ENCODE measurements around the gene SUPT3H. TPM values are rescaled to one million over a fixed set of nuclear protein-coding genes. Genes with fewer than 3 reads are reported as not detected.

The SUPT3H gene
- 1 to 10 TPM; 3.8 to 4.5 (median 4.1) TPM for total RNA-seq
- 3.1 TPM for polyA plus RNA-seq
- long read RNA-seq, donor 1, partial matches to known transcripts: 1 of 5 reads
- long read RNA-seq, donor 1, other reads (novel, unspliced or antisense): 4 of 5 reads
- long read RNA-seq, donor 2: 0 reads
- long read RNA-seq, donor 3, partial matches to known transcripts: 2 of 2 reads
- long read RNA-seq, donor 3, other reads (novel, unspliced or antisense): 0 of 2 reads
- long read RNA-seq, donor 4: 0 reads

DNA sequence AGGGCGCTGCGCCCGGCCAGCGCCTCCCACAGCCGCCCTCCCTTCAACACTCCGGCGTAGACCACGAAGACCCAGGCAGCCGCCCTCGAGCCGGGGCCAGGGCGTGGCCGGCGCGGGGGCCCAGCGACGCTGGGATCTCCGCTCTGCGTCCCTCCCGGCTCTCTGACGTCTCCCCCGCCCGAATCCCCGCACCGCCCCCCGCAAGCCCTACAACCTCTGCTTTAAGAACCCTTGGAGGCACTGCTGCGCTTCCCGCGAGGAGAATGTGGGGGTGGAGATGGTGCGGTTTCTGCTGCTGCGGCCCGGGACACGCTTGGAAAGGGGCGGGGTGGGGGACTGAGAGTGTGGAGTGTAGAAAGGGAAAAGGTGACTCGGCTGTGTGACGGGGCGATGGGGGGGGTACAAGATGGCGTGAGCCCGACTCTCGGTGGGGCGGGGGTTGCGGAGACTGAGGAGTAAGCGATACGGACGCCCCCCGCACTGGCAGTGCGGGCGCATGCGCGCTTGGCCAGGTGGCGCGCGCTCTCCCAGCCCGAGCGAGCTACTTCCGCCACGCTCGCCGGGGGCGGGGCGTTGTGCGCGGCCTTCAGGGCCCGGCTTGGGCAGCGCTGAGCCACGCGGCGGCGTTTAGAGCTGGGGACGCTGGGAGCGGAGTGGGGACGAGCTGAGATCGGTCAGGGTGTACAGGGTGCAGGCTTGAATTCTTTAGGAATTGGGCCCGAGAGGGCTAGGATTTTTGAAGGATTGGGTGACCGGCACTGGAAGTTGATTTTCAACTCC is at the start of gene SUPT3H:
Gene SUPT3H (minus strand): TSS at position 381 of the 780 bp plus-strand sequence.
- peak; percentile 95 to 97 (median 97) for DNase-seq
- Histone ChIP-seq H3K4me1 (ENCODE audit: control insufficient read depth, insufficient read depth, low read length) (no peaks in the 10 kb centered on the region), H3K27me3 (ENCODE audit: control insufficient read depth, insufficient read depth) (no peaks in the 10 kb centered on the region), H3K27ac (ENCODE audit: low read length) (peak within 1 kb of the TSS; percentile 90), H3K4me3 (ENCODE audit: low read length) (peak within 1 kb of the TSS; percentile 67), H3K9me3 (ENCODE audit: control insufficient read depth, low read length) (no peaks in the 10 kb centered on the region)
- under 1% methylated on average over 75 of the region's 75 CpGs for WGBS
- ATAC-seq: peak; percentile 99
- intact Hi-C loops (cut with DNase I): no loop called here

GRCh38 chr6:45426251-45426650 is 48.5 kb upstream of the SUPT3H start:
- Histone ChIP-seq H3K4me3 (ENCODE audit: low read length) (no peak overlapping the region), H3K27ac (ENCODE audit: low read length) (no peak overlapping the region), H3K9me3 (ENCODE audit: control insufficient read depth, low read length) (no peaks in the 10 kb centered on the region), H3K27me3 (ENCODE audit: control insufficient read depth, insufficient read depth) (no peaks in the 10 kb centered on the region), H3K4me1 (ENCODE audit: control insufficient read depth, insufficient read depth, low read length) (no peaks in the 10 kb centered on the region)
- ATAC-seq (no peak), DNase-seq (no peak)
- WGBS: 70% methylated on average over 4 of the region's 4 CpGs
- intact Hi-C loops (cut with DNase I): loop anchor here in 1 of 4 donors (10.0 kb wide), 1 partner anchor 289 kb away; no protein-coding TSS in a partner anchor

- no peaks in the 10 kb centered on the region for H3K27me3 ChIP-seq (ENCODE audit: control insufficient read depth, insufficient read depth)
- intact Hi-C loops (cut with DNase I): loop anchor here in 1 of 4 donors (10.0 kb wide), 1 partner anchor 290 kb away; no protein-coding TSS in a partner anchor
- H3K9me3 ChIP-seq (ENCODE audit: control insufficient read depth, low read length): no peaks in the 10 kb centered on the region
- no peak for ATAC-seq
- no peak overlapping the region for H3K27ac ChIP-seq (ENCODE audit: low read length)
- 60% methylated on average over 6 of the region's 6 CpGs for WGBS
- no peak overlapping the region for H3K4me3 ChIP-seq (ENCODE audit: low read length)
- no peak for DNase-seq
- H3K4me1 ChIP-seq (ENCODE audit: control insufficient read depth, insufficient read depth, low read length): no peaks in the 10 kb centered on the region
Observed at GRCh38 chr6:45424451-45424861, 46.7 kb upstream of the SUPT3H start.

- Histone ChIP-seq H3K4me3 (ENCODE audit: low read length) (peak overlapping the region; percentile 64), H3K27me3 (ENCODE audit: control insufficient read depth, insufficient read depth) (no peaks in the 10 kb centered on the region), H3K27ac (ENCODE audit: low read length) (no peak overlapping the region), H3K9me3 (ENCODE audit: control insufficient read depth, low read length) (no peaks in the 10 kb centered on the region), H3K4me1 (ENCODE audit: control insufficient read depth, insufficient read depth, low read length) (no peaks in the 10 kb centered on the region)
- ATAC-seq (peak in 1 of 2 donors; percentile 39), DNase-seq (peak in 2 of 3 donors; percentile 52 to 57)
- WGBS: 23% methylated on average over 38 of the region's 38 CpGs
- intact Hi-C loops (cut with DNase I): loop anchor here in 1 of 4 donors (10.0 kb wide), 1 partner anchor 291 kb away; no protein-coding TSS in a partner anchor
Observed at GRCh38 chr6:45423824-45424450, 46.2 kb upstream of the SUPT3H start.

DNA sequence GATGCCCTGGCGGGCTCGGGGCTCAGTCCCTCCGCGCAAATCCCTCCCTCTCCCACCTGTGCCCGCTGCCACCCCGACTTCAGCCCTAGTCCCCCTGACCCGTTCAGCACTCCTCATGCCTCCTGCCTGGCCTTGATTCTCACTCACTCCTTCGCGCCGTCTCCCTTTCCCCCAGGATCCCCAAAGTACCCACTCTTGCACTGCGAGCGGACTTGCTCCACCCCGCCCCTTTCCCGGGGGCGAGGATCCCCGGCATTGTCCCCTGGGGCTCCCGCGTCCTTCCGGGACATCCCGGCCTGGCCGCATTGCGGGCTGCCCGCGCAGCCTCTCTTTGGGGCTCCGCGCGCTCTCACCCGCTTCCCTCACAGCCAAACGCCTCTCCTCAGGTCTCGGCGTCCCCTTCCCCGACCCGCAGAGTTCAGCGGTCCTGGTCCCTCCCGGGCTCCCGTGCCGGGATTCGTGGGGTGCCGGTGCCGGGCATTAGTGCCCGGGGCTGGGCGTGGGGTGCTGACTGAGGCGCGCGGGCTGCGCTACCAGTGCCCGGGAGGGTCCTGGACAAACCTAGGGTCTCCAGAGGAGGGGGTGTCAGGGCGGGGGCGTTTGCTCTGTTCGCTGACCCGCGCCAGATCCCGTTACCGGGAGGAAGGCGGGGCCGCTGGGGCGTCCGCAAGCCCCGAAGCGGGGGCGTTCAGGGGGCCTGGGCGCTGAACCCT is 45.5 kb upstream of the SUPT3H start:
- no peaks in the 10 kb centered on the region for H3K9me3 ChIP-seq (ENCODE audit: control insufficient read depth, low read length)
- H3K27me3 ChIP-seq (ENCODE audit: control insufficient read depth, insufficient read depth): no peaks in the 10 kb centered on the region
- no peak overlapping the region for H3K27ac ChIP-seq (ENCODE audit: low read length)
- peak; percentile 19 to 46 for ATAC-seq
- DNase-seq: peak; percentile 18 to 69 (median 55)
- H3K4me1 ChIP-seq (ENCODE audit: control insufficient read depth, insufficient read depth, low read length): no peaks in the 10 kb centered on the region
- intact Hi-C loops (cut with DNase I): loop anchor here in 1 of 4 donors (10.0 kb wide), 1 partner anchor 292 kb away; no protein-coding TSS in a partner anchor
- peak overlapping the region; percentile 64 for H3K4me3 ChIP-seq (ENCODE audit: low read length)
- WGBS: 1% methylated on average over 62 of the region's 62 CpGs

DNA sequence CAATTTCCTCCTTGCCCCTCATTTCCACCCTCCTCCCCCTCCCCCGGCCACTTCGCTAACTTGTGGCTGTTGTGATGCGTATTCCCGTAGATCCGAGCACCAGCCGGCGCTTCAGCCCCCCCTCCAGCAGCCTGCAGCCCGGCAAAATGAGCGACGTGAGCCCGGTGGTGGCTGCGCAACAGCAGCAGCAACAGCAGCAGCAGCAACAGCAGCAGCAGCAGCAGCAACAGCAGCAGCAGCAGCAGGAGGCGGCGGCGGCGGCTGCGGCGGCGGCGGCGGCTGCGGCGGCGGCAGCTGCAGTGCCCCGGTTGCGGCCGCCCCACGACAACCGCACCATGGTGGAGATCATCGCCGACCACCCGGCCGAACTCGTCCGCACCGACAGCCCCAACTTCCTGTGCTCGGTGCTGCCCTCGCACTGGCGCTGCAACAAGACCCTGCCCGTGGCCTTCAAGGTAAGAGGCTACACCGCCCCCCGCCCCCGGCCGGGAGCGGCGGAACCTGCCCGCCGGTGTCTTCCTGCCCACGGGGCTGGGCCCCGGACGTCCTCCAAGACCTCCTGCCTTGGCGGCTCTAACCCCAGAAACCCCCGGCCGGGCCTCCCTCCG is 44.9 kb upstream of the SUPT3H start:
- DNase-seq (peak; percentile 22 to 67 (median 52)), ATAC-seq (peak; percentile 8 to 17)
- no peaks in the 10 kb centered on the region for H3K9me3 ChIP-seq (ENCODE audit: control insufficient read depth, low read length)
- peak overlapping the region; percentile 64 for H3K4me3 ChIP-seq (ENCODE audit: low read length)
- H3K27me3 ChIP-seq (ENCODE audit: control insufficient read depth, insufficient read depth): no peaks in the 10 kb centered on the region
- intact Hi-C loops (cut with DNase I): loop anchor here in 1 of 4 donors (10.0 kb wide), 1 partner anchor 292 kb away; no protein-coding TSS in a partner anchor
- under 1% methylated on average over 55 of the region's 55 CpGs for WGBS
- H3K4me1 ChIP-seq (ENCODE audit: control insufficient read depth, insufficient read depth, low read length): no peaks in the 10 kb centered on the region
- no peak overlapping the region for H3K27ac ChIP-seq (ENCODE audit: low read length)

DNA sequence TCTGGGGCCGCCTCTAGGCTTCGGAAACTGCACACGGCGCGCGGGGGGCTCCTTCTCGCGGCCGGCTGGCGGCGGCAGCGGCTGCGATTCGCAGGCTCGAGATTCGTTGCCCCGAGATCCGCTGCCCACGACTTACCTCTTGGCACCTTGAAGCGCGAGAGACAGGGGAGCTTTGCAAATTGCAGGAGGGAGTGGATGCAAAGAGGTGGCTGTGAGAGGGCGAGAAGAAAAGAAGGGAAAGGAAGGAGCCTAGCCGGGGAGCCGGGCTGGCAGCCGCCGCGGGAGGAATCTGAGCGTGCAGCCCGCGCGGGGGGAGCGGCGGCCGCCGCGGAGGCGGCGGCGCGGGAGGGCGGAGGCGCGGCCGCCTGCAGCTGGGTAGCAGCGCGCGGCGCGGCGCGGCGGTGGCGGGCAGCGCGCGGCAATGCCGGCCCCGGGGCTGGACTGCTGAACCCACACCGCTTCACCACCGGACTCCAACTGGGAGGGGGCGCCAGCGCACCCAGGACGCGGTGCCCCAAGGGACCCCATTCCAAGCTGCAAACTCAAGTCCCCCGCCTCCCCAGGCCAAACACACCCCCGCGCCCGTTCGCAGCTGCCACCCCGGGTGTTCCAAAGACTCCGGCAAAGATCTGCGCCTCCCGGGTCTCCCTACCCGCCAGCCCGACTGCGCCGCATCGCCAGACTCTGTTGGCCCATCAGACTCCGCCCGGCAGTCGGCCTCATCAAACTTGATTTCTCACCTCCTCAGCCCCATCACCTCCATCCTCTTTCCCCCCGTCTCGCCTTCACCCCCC is 44.2 kb upstream of the SUPT3H start:
- Histone ChIP-seq H3K27ac (ENCODE audit: low read length) (no peak overlapping the region), H3K4me3 (ENCODE audit: low read length) (peak overlapping the region; percentile 64), H3K9me3 (ENCODE audit: control insufficient read depth, low read length) (no peaks in the 10 kb centered on the region), H3K4me1 (ENCODE audit: control insufficient read depth, insufficient read depth, low read length) (no peaks in the 10 kb centered on the region), H3K27me3 (ENCODE audit: control insufficient read depth, insufficient read depth) (no peaks in the 10 kb centered on the region)
- intact Hi-C loops (cut with DNase I): loop anchor here in 1 of 4 donors (10.0 kb wide), 1 partner anchor 293 kb away; no protein-coding TSS in a partner anchor
- WGBS: under 1% methylated on average over 83 of the region's 83 CpGs
- DNase-seq (peak; percentile 35 to 80 (median 78)), ATAC-seq (peak; percentile 68 to 72)

- no peak for DNase-seq
- no peaks in the 10 kb centered on the region for H3K4me1 ChIP-seq (ENCODE audit: control insufficient read depth, insufficient read depth, low read length)
- no peak for ATAC-seq
- H3K4me3 ChIP-seq (ENCODE audit: low read length): peak overlapping the region; percentile 64
- WGBS: 10% methylated on average over 19 of the region's 19 CpGs
- no peaks in the 10 kb centered on the region for H3K9me3 ChIP-seq (ENCODE audit: control insufficient read depth, low read length)
- H3K27ac ChIP-seq (ENCODE audit: low read length): no peak overlapping the region
- intact Hi-C loops (cut with DNase I): loop anchor here in 1 of 4 donors (10.0 kb wide), 1 partner anchor 294 kb away; no protein-coding TSS in a partner anchor
- H3K27me3 ChIP-seq (ENCODE audit: control insufficient read depth, insufficient read depth): no peaks in the 10 kb centered on the region
Observed at GRCh38 chr6:45420909-45421708, 43.4 kb upstream of the SUPT3H start.
